Activated CD4-positive, alpha-beta T cell treated with anti-CD3 and anti-CD28 coated beads for 1 hour (primary cell): ENCODE data around the gene NEDD4L.

Source experiments
- DNase-seq: peaks from one replicate; pipeline ENCODE4 v3.0.0-alpha.2; 2020

Gene NEDD4L

DNA sequence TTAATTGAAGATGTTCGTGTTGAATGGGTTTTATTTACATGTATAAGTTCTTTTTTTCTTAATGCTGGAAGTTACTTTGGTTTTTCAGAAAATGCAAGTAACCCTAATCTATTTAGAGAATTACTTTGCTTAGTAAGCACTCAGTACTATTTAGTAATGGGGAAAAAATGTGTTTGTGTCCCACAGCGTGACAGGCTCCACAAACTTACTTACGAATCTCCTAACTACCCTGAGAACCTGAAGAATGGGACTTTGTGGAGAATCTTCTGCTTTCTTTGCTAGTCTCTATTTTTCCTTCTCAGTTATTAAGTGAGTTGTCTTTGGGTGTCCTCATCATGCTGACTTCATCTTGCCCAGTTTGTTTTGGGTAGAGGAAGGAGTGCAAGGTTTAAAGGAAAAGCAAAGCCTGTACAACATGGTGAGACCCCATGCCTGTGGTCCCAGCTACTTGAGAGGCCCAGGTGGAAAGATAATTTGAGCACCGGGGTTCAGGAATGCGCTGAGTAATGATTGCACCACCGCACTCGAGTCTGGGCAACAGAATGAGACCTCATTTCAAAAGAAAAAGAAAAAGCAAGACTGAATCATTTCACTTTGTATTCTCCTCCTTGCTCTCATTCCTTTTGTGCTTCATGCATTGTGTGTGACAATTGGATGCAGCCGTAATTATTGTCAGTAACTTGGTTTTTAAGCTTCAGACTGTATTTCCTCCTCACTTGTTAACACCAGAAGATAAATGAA lies 10.2 kb downstream of the NEDD4L start:
- DNase-seq, result no peak

GRCh38 chr18:58055890-58056558 lies 12.0 kb downstream of the NEDD4L start:
- no peak for DNase-seq

GRCh38 chr18:58056852-58057251 lies 12.8 kb downstream of the NEDD4L start:
- no peak for DNase-seq

DNA sequence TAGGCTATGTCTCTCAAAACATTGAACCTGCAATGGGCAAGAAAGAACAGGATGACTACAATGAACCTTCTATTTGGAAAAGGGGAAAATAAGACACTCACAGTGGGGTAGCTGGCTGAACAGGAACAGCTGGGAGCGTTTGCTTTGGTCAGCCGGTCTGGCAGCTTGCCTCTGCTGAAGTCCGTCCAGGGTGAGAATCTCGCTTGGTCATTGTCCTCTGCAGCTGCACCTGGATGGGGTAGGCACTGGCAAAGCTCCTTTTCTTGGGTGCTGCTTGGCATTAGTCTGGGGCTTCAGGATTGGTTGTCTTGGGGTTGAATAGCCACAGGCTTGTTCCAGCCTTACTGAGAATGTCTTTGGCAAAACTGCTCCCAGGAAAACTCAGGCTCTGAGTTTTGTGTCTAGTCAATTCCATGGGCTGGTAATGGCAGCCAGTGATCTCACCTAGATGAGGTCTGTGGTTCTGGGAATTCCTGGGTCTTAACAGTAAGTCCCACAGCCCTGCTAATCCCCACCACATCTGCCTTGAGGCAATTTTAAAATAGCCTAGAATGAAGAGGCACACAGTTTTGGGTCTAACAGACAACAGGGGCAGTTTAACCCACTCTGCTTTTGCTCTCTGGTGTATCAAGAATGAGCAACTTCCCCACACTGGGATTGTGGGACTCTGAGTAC lies 13.4 kb downstream of the NEDD4L start:
- DNase-seq, result no peak

DNA sequence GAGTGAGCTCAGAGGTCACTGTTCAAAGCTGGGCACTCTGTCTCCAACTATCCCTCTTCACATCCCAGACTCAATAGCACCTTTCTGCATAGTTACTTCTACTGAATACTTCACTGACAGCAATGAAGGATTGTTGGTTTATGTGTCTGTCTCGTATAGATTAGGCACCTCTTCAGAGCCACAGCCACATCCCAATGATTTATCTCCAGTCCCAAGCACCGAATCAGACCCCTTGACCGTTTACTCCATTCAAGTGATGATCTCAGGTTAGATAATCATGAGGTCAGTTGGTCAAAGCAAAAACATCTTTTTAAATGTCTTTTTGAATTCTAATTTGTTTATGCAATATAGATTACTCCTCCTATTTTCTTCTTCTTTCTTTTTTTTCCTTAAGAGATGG lies 14.7 kb downstream of the NEDD4L start:
- DNase-seq, result no peak

DNA sequence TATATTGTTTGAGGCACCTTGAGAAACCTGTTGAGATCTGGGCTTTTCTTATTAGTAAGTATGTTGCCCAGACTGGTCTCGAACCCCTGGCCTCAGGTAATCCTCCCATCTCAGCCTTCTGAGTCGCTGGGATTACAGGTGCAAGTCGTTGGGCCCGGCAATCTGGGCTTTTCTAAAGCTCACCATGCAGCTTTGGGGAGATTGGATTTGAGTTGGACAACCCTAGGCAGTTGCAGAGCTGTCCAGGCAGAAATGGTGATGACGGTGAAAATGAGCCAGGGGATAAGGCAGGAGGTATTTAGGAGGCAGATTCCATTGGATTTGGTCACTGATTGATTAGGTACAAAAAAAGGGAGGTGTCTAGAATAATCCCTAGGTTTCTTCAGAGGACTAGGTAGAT lies 16.2 kb downstream of the NEDD4L start:
- no peak for DNase-seq

GRCh38 chr18:58061349-58061748 lies 17.3 kb downstream of the NEDD4L start:
- DNase-seq, result no peak

- DNase-seq, result no peak
These were observed 20.5 kb downstream of the NEDD4L start for GRCh38 chr18:58064406-58064998.

GRCh38 chr18:58065956-58066355 lies 21.9 kb downstream of the NEDD4L start:
- DNase-seq, result no peak

GRCh38 chr18:58067601-58068000 lies 23.6 kb downstream of the NEDD4L start:
- DNase-seq, result no peak

DNA sequence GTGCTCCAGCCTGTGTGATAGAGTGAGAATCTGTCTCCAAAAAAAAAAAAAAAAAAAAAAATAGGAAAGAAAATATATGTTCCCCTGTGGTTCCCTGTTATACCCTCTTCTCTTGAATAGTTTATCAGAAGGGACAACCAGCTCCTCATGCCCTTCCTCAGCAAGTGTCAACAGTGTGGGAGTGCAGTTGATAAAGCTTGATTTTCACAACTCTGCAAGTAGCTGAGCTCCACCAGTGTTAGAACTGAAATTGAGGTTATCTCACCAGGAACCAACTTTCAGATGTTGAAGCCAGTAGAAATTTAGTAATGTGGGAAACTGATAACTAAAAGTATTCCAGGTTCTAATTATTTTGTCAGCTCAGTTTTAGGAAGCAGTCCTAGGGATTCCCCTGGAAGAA lies 25.1 kb downstream of the NEDD4L start:
- no peak for DNase-seq

- no peak for DNase-seq
These were observed 25.8 kb downstream of the NEDD4L start for GRCh38 chr18:58069721-58070292.

- no peak for DNase-seq
These were observed 32.0 kb downstream of the NEDD4L start for GRCh38 chr18:58076052-58076451.

- DNase-seq, result no peak
These were observed 33.3 kb downstream of the NEDD4L start for GRCh38 chr18:58077329-58077728.

GRCh38 chr18:58078889-58079573 lies 35.0 kb downstream of the NEDD4L start:
- DNase-seq, result no peak

DNA sequence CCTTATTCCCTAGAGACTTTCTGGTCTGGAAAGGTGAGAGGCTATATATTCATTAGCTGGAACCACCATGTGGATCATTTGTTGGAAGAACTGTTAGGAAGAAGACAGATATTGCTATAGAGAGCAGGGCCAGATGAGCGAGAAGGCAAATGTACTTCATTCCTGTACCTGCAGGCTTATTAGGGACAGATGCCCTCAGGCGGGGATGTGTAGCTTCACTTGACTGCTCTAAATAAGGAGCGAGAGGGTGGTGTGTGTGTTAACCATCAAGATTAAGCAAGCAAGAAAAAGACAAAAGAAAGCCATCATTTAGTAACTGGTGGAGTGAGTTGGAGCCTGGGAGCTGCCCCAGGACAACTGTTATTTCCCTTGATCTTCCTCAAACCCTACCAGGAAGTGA lies 36.4 kb downstream of the NEDD4L start:
- DNase-seq, result no peak

DNA sequence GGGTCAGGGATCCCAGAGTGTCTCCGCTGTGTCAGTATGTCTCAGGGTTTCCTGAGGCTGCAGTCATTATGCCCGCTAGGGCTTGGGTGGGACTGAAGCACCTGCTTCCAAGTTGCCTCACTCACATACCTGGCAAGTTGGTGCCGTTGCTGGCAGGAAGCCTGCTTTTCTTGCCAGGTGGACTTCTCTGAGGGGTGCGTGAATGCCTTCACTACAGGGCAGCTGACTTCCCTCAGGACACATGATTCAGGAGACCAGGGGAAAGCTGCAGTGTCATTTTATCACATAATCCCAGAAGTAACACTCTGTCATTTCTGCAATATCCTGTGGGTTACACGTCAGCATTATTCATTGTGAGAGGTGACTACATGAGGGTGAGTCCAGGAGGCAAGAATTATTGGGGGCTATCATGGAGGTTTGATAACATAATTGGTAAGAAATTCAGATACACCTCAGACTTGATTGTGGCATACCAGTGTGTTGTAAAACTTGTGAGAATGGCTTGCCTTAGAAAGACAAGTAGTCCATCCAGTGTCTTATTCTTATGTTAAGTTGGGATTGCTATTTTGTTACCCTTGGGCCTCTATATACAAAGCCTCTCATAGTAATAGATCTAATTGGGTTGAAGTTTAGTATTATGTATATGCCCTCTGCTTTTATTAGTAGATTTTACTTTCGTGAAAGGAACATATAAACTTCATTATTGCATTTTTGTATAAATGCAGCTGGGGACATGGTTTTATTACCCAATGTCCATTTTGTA lies 44.1 kb downstream of the NEDD4L start:
- DNase-seq, result no peak

DNA sequence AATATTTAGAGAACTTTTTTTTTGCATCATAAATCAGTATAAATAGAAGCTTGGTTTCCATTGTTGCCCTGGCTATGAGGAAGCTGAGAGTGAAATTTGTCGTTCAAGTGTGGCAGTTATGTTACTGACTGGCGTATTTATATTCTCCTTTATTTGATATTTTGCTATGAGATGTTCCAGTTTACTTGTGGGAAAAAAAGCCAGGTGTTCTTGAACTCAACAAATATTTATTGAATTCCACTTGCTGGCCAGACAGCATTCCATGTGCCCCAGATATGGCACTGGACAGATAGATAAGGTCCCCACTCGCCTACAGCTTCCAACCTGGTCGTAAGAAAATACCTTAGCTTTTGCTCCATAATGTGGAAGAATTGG lies 44.7 kb downstream of the NEDD4L start:
- DNase-seq, result no peak

DNA sequence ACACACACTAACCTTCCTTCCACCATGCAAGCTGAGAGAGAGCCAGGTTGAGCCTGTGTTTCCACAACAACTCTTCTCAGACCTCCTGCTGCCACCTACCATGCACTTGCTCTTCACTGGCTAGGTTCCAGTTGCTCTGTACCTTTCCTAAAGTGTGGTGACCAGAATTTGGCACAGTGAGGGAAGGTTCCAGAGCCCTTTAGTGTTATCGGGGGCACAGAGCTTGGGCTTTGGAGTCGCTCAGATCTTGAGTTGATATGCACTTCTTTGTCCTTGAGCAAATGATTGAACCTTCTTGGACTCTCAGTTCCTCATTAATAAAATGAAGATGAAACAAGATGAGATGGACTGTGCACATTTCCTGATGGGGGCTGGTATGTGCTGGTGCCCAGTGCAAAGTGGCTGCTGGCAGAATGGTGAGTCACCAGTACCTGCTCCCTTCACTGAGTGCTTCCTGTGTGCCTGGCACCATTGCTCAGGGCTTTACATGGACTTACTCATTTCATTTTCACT lies 47.1 kb downstream of the NEDD4L start:
- no peak for DNase-seq

DNA sequence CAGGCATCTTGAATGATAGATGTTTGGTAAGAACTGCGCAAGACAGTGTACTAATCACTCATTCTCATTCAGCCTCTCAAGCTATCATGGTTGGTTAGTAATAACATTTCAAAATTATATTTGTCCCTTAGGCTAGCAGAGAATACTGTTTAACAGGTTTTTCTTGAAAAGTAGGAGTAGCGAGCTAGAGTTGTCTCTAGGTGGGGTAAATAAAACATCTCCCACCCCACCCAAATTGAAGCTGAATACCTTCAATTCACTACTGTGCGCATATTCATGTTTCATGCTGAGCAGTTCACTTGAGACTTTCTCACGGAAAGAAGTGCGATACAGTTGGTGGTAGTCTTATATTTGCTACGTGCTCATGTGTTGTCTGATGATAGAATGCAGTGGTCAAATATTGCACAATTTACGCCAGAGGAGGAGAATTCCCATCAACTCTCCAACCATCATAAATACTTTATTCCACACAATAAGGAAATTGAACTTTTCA lies 49.3 kb downstream of the NEDD4L start:
- no peak for DNase-seq

DNA sequence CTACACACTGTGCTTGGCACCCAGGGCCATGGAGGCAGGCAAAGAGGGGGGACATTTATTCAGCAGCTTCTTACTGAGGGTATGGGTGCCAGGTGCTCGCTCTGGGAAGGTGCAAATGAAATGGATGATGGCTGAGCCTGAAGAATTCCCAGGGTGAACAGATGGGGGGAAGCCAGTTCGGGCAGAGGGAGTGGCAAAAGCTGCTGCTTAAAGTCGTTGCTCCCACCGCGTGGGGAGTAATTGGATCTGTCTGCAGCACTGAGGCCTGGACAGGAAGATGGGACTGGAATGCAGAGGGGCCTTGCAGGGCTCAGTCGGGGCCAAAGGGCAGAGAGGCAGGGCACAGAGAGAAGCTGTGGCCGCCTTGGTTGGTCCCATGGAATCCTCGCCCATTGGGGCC lies 51.2 kb downstream of the NEDD4L start:
- DNase-seq, result no peak

DNA sequence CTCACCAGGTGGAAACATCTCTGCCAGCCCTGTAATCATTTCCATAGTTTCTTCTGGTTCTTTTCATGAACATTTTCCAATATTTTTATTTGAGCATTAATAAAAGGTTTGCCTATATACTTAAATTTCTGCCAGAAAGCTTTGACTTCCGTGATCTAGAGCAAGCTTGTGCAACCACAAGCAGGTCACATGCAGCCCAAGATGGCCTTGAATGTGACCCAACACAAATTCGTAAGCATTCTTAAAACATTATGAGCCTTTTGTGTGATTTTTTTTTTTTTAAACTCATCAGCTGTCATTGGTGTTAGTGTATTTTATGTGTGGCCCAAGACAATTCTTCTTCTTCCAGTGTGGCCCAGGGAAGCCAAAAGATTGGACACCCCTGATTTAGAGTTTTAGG lies 51.6 kb downstream of the NEDD4L start:
- no peak for DNase-seq
